Epidermal melanocyte (primary cell): ENCODE results near the gene MT3.

ENCODE experiments used
- DNase-seq: peaks from one replicate; pipeline ENCODE4 v3.0.0; 2011; ENCODE audit warnings: low spot score; ENCODE audit not compliant: insufficient read length

Gene MT3

GRCh38 chr16:56629531-56629930, 40.2 kb downstream of the MT3 start:
- DNase-seq, result no peak

- DNase-seq, result no peak
Measured at GRCh38 chr16:56630134-56630533, 40.8 kb downstream of the MT3 start.

- no peak for DNase-seq
Measured at GRCh38 chr16:56631197-56631596, 41.9 kb downstream of the MT3 start.

GRCh38 chr16:56631832-56632155, 42.5 kb downstream of the MT3 start:
- DNase-seq, result no peak

GRCh38 chr16:56632156-56632847, 43.0 kb downstream of the MT3 start, which contains the start of gene MT1M:
TSS of gene MT1M (plus strand) at chr16:56632659. CDS start at chr16:56632732, 73 bp downstream.
- no peak for DNase-seq

DNA sequence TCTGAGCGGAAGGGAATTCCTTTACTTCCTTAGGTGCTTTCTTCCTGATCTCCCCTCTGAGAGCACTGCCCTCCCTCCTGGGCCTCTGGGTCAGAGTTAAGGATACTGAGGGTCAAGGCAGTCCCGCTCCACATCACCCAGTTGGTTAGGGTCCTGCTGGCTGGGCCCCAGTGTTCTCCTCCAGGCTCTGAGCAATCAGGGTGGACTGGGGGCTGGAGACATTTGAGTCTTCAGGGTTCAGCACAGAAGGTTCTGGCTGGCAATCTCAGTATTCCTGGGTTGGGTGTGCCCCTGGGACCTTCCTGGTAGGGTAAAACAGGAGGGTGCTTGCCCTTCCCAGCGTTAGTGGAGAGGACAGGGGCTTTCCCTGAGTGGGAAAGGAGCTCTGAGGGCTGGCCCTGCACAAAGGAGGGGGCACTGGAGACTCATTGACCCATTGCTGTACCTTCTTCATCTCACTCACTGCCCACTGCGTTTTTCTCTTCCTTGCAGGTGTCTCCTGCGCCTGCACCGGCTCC, 43.6 kb downstream of the MT3 start:
- DNase-seq, result no peak

DNA sequence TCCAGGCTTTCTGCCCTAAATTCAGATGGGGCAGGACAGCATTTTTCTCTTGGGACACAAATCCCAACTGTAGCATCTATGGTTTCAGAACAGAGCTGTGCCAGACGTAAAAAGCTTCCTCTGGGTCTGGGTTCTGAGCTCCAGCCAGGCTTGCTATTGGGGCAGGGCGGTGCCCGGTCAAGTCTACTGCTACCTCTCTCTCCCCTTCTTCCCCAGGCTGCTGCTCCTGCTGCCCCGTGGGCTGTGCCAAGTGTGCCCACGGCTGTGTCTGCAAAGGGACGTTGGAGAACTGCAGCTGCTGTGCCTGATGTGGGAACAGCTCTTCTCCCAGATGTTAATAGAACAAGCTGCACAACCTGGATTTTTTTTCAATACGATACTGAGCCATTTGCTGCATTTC, 44.2 kb downstream of the MT3 start:
- DNase-seq, result no peak

- DNase-seq, result no peak
Measured at GRCh38 chr16:56634715-56635440, 45.5 kb downstream of the MT3 start.

GRCh38 chr16:56635441-56635967, 46.2 kb downstream of the MT3 start:
- no peak for DNase-seq

GRCh38 chr16:56636616-56637413, 47.5 kb downstream of the MT3 start:
- DNase-seq, result no peak

GRCh38 chr16:56637814-56638750, 48.8 kb downstream of the MT3 start, which contains the start of gene MT1A:
TSS of gene MT1A (plus strand) at chr16:56638666. CDS start at chr16:56638739, 73 bp downstream.
- DNase-seq, result no peak

GRCh38 chr16:56639045-56639444, 49.7 kb downstream of the MT3 start:
- DNase-seq, result no peak

DNA sequence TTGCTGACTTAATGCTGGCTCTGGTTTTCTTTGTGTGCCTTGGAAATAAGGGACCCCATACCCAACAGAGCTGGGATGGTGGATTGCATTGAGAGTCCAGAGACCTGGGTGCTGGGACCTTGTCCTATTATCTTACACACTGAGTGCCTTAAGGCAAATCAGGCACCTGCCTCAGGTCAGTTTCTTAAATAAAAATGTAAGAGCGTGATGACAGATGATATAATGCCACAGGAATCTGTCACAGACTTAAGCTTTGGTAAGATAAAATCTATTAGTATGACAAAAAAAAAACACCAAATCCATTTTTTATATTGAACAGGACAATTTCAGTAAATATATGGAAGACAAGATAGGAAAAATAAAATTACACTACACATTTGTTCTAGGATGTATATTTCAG, 50.7 kb downstream of the MT3 start:
- no peak for DNase-seq
